ENCODE results near the gene TUBB. TPM values are rescaled to one million over a fixed set of nuclear protein-coding genes. Genes with fewer than 3 reads are reported as not detected.

Gene TUBB
- total RNA-seq, 1 experiment from 2014 or later, result 386 TPM

Other genes starting within 250 kb of the TUBB start
- gene HLA-E, start 230.8 kb upstream of the TUBB start, total RNA-seq (2014; rRNA removed; shearing (Covaris generic); ENCODE audit: low replicate concordance), result 25.6 and 28.9 TPM in 2 replicates
- gene GNL1, start 163.9 kb upstream of the TUBB start, total RNA-seq (2014; rRNA removed; shearing (Covaris generic); ENCODE audit: low replicate concordance), result 27.3 and 33.6 TPM in 2 replicates
- gene PRR3, start 163.1 kb upstream of the TUBB start, total RNA-seq (2014; rRNA removed; shearing (Covaris generic); ENCODE audit: low replicate concordance), result 0.64 and 1.2 TPM in 2 replicates
- 19.4 and 26.1 TPM in 2 replicates for gene ABCF1, start 148.9 kb upstream of the TUBB start, total RNA-seq (2014; rRNA removed; shearing (Covaris generic); ENCODE audit: low replicate concordance)
- gene PPP1R10, start 103.1 kb upstream of the TUBB start, total RNA-seq (2014; rRNA removed; shearing (Covaris generic); ENCODE audit: low replicate concordance), result 3.9 and 6.7 TPM in 2 replicates
- 11.9 and 29.9 TPM in 2 replicates for gene MRPS18B, start 102.5 kb upstream of the TUBB start, total RNA-seq (2014; rRNA removed; shearing (Covaris generic); ENCODE audit: low replicate concordance)
- 0.16 TPM in 1 of 2 replicates, not detected in the other for gene ATAT1, start 93.5 kb upstream of the TUBB start, total RNA-seq (2014; rRNA removed; shearing (Covaris generic); ENCODE audit: low replicate concordance)
- 1.9 and 3.2 TPM in 2 replicates for gene C6orf136, start 73.2 kb upstream of the TUBB start, total RNA-seq (2014; rRNA removed; shearing (Covaris generic); ENCODE audit: low replicate concordance)
- gene DHX16, start 47.3 kb upstream of the TUBB start, total RNA-seq (2014; rRNA removed; shearing (Covaris generic); ENCODE audit: low replicate concordance), result 16.6 and 24.2 TPM in 2 replicates
- gene PPP1R18, start 33.7 kb upstream of the TUBB start, total RNA-seq (2014; rRNA removed; shearing (Covaris generic); ENCODE audit: low replicate concordance), result 31.1 and 32.0 TPM in 2 replicates
- 0.25 and 3.4 TPM in 2 replicates for gene NRM, start 29.4 kb upstream of the TUBB start, total RNA-seq (2014; rRNA removed; shearing (Covaris generic); ENCODE audit: low replicate concordance)
- gene MDC1, start 3.1 kb upstream of the TUBB start, total RNA-seq (2014; rRNA removed; shearing (Covaris generic); ENCODE audit: low replicate concordance), result 5.4 and 10.8 TPM in 2 replicates
- gene FLOT1, start 22.3 kb downstream of the TUBB start, total RNA-seq (2014; rRNA removed; shearing (Covaris generic); ENCODE audit: low replicate concordance), result 111 and 137 TPM in 2 replicates
- gene IER3, start 24.2 kb downstream of the TUBB start, total RNA-seq (2014; rRNA removed; shearing (Covaris generic); ENCODE audit: low replicate concordance), result 53.6 and 54.6 TPM in 2 replicates
- 16.7 and 52.0 TPM in 2 replicates for gene DDR1, start 164.2 kb downstream of the TUBB start, total RNA-seq (2014; rRNA removed; shearing (Covaris generic); ENCODE audit: low replicate concordance)
- 18.8 and 26.4 TPM in 2 replicates for gene GTF2H4, start 187.9 kb downstream of the TUBB start, total RNA-seq (2014; rRNA removed; shearing (Covaris generic); ENCODE audit: low replicate concordance)
- 10.7 and 23.6 TPM in 2 replicates for gene VARS2, start 193.9 kb downstream of the TUBB start, total RNA-seq (2014; rRNA removed; shearing (Covaris generic); ENCODE audit: low replicate concordance)
- not detected in 2 replicates for gene SFTA2, start 211.8 kb downstream of the TUBB start, total RNA-seq (2014; rRNA removed; shearing (Covaris generic); ENCODE audit: low replicate concordance)
- not detected in 2 replicates for gene MUCL3, start 220.6 kb downstream of the TUBB start, total RNA-seq (2014; rRNA removed; shearing (Covaris generic); ENCODE audit: low replicate concordance)

Data from MG63 (cell line).